GM12878 (cell line): Measurements from ENCODE around the gene ITSN1.

Experiments
- CBX3 ChIP-seq: fragments of 200-600 bp; sonication (generic); IDR thresholded peaks from 2 replicates; pipeline ENCODE4 v1.6.1; 2016; ENCODE audit warnings: low read depth, borderline replicate concordance
- CTCF ChIP-seq, 3 experiments: IDR thresholded peaks in 2 of 3; conservative IDR thresholded peaks in 1 of 3; 2 replicates each; pipeline ENCODE4 v1.5.1; 2011; ENCODE audit warnings: low read depth in 3 of 3, low read length in 3 of 3, mild to moderate bottlenecking in 3 of 3, control low read depth in 2 of 3, moderate library complexity in 2 of 3, inconsistent platforms in 1 of 3, mixed read lengths in 1 of 3; ENCODE audit not compliant: control insufficient read depth in 2 of 3, insufficient read depth in 1 of 3; ENCODE audit errors: extremely low read depth in 1 of 3
- EGR1 ChIP-seq, 2 experiments: IDR thresholded peaks; 1 replicate in 1 of 2; 2 replicates in 1 of 2; pipeline ENCODE4 v1.6.1; 2011 to 2012; ENCODE audit warnings: low read depth in 2 of 2, low read length in 2 of 2, borderline replicate concordance in 1 of 2, mild to moderate bottlenecking in 1 of 2, moderate library complexity in 1 of 2
- EZH2 ChIP-seq: IDR thresholded peaks from 2 replicates; pipeline ENCODE4 v1.6.1; 2012; ENCODE audit warnings: low read depth, mild to moderate bottlenecking, control low read depth, inconsistent platforms, low read length, borderline replicate concordance; ENCODE audit not compliant: control insufficient read depth
- HDAC2 ChIP-seq: fragments of 200-600 bp; sonication (generic); IDR thresholded peaks from 2 replicates; pipeline ENCODE4 v1.6.1; 2017
- HDAC6 ChIP-seq: fragments of 200-600 bp; sonication (generic); IDR thresholded peaks from one replicate; pipeline ENCODE4 v1.8.0; 2017; ENCODE audit warnings: antibody characterized with exemption; ENCODE audit not compliant: unreplicated experiment
- LARP7 ChIP-seq: fragments of 450-650 bp; IDR thresholded peaks from 2 replicates; pipeline ENCODE4 v1.6.1; 2017; ENCODE audit warnings: mild to moderate bottlenecking
- REST ChIP-seq: IDR thresholded peaks from 2 replicates; pipeline ENCODE4 v1.6.1; 2012; ENCODE audit warnings: mild to moderate bottlenecking, low read depth, low read length
- SMC3 ChIP-seq: IDR thresholded peaks from 2 replicates; pipeline ENCODE4 v1.6.1; 2011; ENCODE audit warnings: low read length, improper control_type of control experiment, borderline replicate concordance
- SREBF1 ChIP-seq: IDR thresholded peaks from 2 replicates; pipeline ENCODE4 v1.6.1; 2012; ENCODE audit warnings: mild to moderate bottlenecking, low read length
- TCF7 ChIP-seq: IDR thresholded peaks from 2 replicates; pipeline ENCODE4 v1.6.1; 2014; ENCODE audit warnings: antibody characterized with exemption, borderline replicate concordance
- ZBED1 ChIP-seq: IDR thresholded peaks from 2 replicates; pipeline ENCODE4 v1.6.1; 2016; ENCODE audit warnings: borderline replicate concordance
- ZNF592 ChIP-seq: fragments of 450-650 bp; IDR thresholded peaks from 2 replicates; pipeline ENCODE4 v1.6.1; 2017; ENCODE audit warnings: mild to moderate bottlenecking, moderate library complexity

- TF ChIP-seq HDAC6 (no peak), ZNF592 (no peak), EZH2 (no peak), ZBED1 (no peak), EGR1 (IDR thresholded peaks at IDR 0.05; ENCODE audit: borderline replicate concordance in 1 of 2, low read depth in 2 of 2, low read length in 2 of 2) (no peak), SREBF1 (no peak), SMC3 (no peak), CTCF (IDR thresholded peaks at IDR 0.05 in 2 of 3, conservative IDR thresholded peaks at IDR 0.05 in 1 of 3; ENCODE audit: control insufficient read depth in 2 of 3, extremely low read depth in 1 of 3, insufficient read depth in 1 of 3, low read depth in 3 of 3, low read length in 3 of 3) (no peak), REST (no peak), CBX3 (no peak), TCF7 (no peak), LARP7 (no peak), HDAC2 (no peak)
These were observed 121.2 kb downstream of the ITSN1 start for GRCh38 chr21:33763582-33763899.
